GM12875 (cell line): Measurements from ENCODE around the gene LRRC40.

Experiments used
- H3K4me3 ChIP-seq: one replicate; pipeline ENCODE4 v1.5.1; 2011; ENCODE audit warnings: low read depth, low read length, control low read depth
- TF ChIP-seq, protein P1 (sequence below): IDR thresholded peaks from 2 replicates; pipeline ENCODE4 v1.5.1; 2011; ENCODE audit warnings: low read depth, mild to moderate bottlenecking, control low read depth, inconsistent platforms, low read length, moderate library complexity, borderline replicate concordance; ENCODE audit not compliant: insufficient read depth

Gene LRRC40

DNA sequence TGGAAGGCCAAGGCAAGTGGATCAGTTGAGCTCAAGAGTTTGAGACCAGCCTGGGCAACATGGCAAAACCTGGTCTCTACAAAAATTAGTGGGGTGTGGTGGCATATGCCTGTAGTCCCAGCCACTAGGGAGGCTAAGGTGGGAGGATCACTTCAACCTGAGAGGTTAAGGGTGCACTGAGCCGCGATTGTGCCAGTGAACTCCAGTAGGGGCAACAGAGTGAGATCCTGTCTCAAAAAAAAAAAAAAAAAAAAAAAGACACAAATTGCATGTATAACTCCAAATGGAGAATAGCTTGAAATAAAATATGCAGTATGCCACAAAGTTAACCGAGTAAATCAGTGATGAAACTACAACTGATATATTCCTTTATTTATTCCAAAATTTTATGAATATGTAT, 51.6 kb downstream of the LRRC40 start:
- no peak overlapping the region for H3K4me3 ChIP-seq
- TF ChIP-seq, protein P1, sequence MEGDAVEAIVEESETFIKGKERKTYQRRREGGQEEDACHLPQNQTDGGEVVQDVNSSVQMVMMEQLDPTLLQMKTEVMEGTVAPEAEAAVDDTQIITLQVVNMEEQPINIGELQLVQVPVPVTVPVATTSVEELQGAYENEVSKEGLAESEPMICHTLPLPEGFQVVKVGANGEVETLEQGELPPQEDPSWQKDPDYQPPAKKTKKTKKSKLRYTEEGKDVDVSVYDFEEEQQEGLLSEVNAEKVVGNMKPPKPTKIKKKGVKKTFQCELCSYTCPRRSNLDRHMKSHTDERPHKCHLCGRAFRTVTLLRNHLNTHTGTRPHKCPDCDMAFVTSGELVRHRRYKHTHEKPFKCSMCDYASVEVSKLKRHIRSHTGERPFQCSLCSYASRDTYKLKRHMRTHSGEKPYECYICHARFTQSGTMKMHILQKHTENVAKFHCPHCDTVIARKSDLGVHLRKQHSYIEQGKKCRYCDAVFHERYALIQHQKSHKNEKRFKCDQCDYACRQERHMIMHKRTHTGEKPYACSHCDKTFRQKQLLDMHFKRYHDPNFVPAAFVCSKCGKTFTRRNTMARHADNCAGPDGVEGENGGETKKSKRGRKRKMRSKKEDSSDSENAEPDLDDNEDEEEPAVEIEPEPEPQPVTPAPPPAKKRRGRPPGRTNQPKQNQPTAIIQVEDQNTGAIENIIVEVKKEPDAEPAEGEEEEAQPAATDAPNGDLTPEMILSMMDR = no peak

DNA sequence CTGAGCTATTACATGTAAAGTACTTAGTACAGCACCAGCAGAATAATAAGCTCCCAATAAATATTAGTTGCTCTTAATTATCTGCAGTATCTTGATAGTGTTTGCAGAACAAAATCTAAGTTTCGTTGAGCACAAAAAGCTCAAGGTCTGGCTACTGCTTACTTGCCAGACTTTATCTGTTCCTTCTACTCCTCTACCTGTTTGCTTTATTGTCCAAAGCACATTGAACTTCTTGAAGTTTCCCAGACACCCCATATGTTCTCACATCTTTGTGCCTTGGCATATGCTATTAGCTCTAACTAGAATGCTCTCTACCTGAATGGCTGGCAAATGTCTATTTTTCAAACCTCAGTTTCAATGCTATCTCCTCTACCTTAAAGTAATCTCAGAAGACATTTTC, 54.9 kb downstream of the LRRC40 start:
- TF ChIP-seq, protein P1 = no peak
- H3K4me3 ChIP-seq = no peak overlapping the region

DNA sequence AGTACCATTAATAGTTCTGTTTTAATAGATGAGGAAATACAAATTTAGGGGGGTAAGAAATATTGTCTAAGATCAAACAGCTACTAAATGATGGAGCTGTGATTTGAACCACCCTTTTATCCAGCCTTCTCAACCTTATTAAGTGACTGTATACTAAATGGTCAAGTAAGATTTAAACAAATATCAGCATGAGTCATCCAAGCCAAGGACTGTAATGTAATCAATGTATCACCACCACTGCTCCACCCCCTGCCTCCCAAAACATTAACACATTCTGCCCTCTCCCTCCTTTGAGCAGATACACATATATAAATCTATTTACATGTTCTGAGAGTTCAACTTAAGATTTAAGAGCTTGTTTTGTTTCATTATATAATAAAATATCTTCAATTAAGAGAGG, 58.9 kb downstream of the LRRC40 start:
- TF ChIP-seq, protein P1 = no peak
- H3K4me3 ChIP-seq = no peak overlapping the region

DNA sequence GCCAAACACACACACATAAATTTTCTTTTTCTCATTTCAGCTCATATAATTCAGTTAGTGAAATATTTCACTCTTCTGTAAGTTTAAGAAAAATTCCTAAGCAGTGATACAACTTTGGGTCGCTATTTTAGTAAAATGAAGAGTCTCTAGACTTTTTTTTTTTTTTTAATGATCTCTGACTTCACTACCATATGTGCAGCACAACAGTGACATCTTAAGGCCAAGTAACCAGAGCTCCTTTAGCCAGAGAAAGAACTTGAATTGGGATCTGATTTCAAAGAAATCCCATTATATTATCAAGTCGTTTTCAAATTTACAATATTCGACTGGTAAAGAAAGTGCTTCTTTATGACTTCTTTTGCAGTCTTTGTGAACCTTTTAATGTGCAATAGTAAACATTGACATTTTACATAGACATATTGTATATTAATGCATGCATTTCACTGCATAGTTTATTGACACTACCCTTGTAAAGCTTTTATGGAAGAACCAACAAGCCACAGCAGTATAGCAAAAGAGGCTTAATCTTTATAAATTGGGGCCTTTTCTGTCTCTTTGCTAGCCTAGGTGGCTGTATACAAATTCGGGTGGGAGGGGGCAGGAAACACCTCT, 62.2 kb downstream of the LRRC40 start:
- TF ChIP-seq, protein P1 = no peak
- no peak overlapping the region for H3K4me3 ChIP-seq

DNA sequence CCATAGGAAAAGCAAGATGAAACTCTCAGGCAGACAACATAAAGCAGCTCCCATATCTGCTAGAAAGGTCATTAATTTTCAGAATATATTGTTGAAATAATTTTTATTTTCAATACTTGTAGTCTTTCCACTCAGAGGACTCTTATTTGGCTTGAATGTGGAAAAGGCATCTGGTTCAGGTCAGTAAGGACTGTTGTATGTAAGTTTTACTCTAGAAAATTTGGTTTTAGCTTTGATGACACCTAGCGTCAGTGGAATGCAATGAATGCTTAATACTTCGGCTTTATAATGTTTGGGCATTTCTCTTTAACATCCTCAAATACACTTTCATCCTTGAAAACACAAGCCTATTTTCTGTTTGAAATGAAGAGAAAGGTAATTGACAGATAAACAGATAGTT, 63.3 kb downstream of the LRRC40 start:
- H3K4me3 ChIP-seq = no peak overlapping the region
- TF ChIP-seq, protein P1 = no peak

DNA sequence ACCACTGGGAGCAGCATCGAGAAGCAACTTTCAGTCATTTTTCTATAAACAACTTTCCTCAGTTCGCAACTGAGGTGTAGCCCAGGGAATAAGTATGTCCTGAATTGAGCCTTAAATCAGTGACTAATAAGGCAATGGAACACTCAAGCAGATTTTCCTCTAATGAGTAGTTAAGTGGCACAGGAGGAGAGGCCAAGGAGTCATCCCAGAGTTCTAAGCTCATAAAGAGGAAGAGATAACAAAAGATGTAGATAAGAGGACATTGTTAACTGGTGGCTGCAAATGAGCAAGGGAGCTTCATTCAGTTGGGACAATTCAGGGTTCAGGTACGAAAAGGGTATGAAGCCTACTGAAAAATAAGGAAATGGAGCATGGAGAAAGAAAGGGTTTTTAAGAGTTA, 64.5 kb downstream of the LRRC40 start:
- H3K4me3 ChIP-seq = no peak overlapping the region
- TF ChIP-seq, protein P1 = no peak

DNA sequence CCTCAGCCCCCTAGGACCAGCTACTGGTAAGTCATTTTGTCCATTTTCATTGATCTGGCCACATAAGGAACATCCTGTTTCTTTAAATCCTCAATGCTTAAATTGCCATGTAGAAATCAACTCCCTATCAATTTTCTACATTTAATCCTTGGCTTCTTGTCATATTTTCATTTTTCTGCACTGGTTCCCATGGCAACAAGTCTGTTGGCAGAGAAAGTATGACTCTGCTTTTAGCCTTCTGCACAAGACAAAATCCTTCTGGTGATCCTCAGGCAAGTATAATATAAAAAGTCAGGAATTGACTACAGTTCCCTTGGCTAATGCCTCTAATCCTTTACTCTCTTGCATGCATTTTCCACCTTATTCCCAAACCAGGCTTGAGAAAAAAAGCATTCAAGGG, 65.0 kb downstream of the LRRC40 start:
- TF ChIP-seq, protein P1 = no peak
- no peak overlapping the region for H3K4me3 ChIP-seq
